ENCODE measurements around the gene WDFY2.

DNA sequence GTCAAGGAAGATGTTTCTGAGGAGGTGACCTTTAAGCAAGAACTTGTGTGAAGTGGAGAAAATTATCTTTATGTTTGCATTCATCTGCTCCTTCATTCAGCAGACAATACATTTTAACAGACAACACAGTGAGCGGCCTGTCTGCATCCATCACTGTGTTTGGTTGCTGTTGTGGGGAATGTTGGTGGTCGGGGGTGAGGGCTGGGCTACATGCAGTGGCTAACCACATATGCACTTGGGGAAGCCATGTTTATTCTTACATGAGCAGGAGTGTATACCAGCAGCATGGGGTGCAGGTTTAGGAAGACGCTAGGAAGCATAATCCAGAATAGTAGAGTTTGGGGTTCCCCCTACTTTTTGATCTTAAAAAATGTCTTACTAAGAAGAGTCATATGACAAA lies 153.3 kb downstream of the WDFY2 start:
- TF ChIP-seq, protein P1, sequence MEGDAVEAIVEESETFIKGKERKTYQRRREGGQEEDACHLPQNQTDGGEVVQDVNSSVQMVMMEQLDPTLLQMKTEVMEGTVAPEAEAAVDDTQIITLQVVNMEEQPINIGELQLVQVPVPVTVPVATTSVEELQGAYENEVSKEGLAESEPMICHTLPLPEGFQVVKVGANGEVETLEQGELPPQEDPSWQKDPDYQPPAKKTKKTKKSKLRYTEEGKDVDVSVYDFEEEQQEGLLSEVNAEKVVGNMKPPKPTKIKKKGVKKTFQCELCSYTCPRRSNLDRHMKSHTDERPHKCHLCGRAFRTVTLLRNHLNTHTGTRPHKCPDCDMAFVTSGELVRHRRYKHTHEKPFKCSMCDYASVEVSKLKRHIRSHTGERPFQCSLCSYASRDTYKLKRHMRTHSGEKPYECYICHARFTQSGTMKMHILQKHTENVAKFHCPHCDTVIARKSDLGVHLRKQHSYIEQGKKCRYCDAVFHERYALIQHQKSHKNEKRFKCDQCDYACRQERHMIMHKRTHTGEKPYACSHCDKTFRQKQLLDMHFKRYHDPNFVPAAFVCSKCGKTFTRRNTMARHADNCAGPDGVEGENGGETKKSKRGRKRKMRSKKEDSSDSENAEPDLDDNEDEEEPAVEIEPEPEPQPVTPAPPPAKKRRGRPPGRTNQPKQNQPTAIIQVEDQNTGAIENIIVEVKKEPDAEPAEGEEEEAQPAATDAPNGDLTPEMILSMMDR (IDR thresholded peaks at IDR 0.05 in 2 of 3, conservative IDR thresholded peaks at IDR 0.05 in 1 of 3; ENCODE audit: control insufficient read depth in 2 of 3, extremely low read depth in 1 of 3, insufficient read depth in 1 of 3, low read depth in 3 of 3, low read length in 3 of 3): no peak
- TF ChIP-seq BHLHE40 (IDR thresholded peaks at IDR 0.05; ENCODE audit: borderline replicate concordance in 1 of 2, low read depth in 2 of 2, low read length in 1 of 2) (no peak), ZSCAN29 (IDR thresholded peaks at IDR 0.05) (no peak), RCOR1 (conservative IDR thresholded peaks at IDR 0.05; ENCODE audit: low read depth, low read length) (no peak), BRCA1 (IDR thresholded peaks at IDR 0.05; ENCODE audit: low read depth, low read length) (no peak), RBBP5 (conservative IDR thresholded peaks at IDR 0.05) (no peak)
- TF ChIP-seq, protein P2, sequence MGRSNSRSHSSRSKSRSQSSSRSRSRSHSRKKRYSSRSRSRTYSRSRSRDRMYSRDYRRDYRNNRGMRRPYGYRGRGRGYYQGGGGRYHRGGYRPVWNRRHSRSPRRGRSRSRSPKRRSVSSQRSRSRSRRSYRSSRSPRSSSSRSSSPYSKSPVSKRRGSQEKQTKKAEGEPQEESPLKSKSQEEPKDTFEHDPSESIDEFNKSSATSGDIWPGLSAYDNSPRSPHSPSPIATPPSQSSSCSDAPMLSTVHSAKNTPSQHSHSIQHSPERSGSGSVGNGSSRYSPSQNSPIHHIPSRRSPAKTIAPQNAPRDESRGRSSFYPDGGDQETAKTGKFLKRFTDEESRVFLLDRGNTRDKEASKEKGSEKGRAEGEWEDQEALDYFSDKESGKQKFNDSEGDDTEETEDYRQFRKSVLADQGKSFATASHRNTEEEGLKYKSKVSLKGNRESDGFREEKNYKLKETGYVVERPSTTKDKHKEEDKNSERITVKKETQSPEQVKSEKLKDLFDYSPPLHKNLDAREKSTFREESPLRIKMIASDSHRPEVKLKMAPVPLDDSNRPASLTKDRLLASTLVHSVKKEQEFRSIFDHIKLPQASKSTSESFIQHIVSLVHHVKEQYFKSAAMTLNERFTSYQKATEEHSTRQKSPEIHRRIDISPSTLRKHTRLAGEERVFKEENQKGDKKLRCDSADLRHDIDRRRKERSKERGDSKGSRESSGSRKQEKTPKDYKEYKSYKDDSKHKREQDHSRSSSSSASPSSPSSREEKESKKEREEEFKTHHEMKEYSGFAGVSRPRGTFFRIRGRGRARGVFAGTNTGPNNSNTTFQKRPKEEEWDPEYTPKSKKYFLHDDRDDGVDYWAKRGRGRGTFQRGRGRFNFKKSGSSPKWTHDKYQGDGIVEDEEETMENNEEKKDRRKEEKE (IDR thresholded peaks at IDR 0.05): no peak

Measured in GM12878 (cell line).